K562 (cell line): ENCODE measurements around the gene WNK2. TPM values are rescaled to one million over a fixed set of nuclear protein-coding genes. Genes with fewer than 3 reads are reported as not detected.

Source experiments
- ATAC-seq: fragments of 200-7000 bp; cut with Tn5 transposase; 3 replicates; pipeline ENCODE4 v1.9.1; 2020; ENCODE audit warnings: moderate library complexity
- BruUV-seq: library from RNA; stranded (reverse); fragments of 400-500 nt; replicated peaks from 2 replicates; lab custom pipeline; 2021; lab: Mats Ljungman, UMichigan
- CTCF ChIA-PET: fragments of 300-600 bp; formaldehyde crosslinking; extraction: SDS; loops from one replicate; lab custom pipeline; 2021; ENCODE audit warnings: low intra/inter-chr PET ratio; lab: Yijun Ruan, JAX
- POLR2A ChIA-PET: fragments of 300-600, 350-650 bp; sonication (Branson Sonifier 250); formaldehyde crosslinking; extraction: SDS; loops from one replicate; lab custom pipeline; 2021; ENCODE audit warnings: antibody characterized with exemption, inconsistent platforms; lab: Yijun Ruan, JAX
- DNase-seq, 4 experiments: peaks; one replicate each; pipeline versions ENCODE4 v3.0.0 to v3.0.0-alpha.2; 2011 to 2018; ENCODE audit warnings: low spot score in 3 of 4, mixed read lengths in 3 of 4; ENCODE audit errors: extremely low read depth in 1 of 4
- FAIRE-seq: peaks from 2 replicates; lab custom pipeline; 2011; peaks lifted over from hg19 to GRCh38; lab: Jason Lieb, UNC
- H2AFZ ChIP-seq: 2 replicates; pipeline ENCODE4 v1.6.0; 2011; ENCODE audit warnings: low read depth, low read length, control low read depth, inconsistent platforms
- H3K27ac ChIP-seq: fragments of 200-600 bp; 3 replicates; pipeline ENCODE4 v1.8.0; 2011; ENCODE audit warnings: low read depth, mild to moderate bottlenecking, control low read depth, inconsistent platforms, low read length, moderate library complexity, mixed read lengths; ENCODE audit errors: extremely low read depth
- H3K27me3 ChIP-seq, 2 experiments: fragments of 300-600 bp in 1 of 2; 2 replicates in 1 of 2; 3 replicates in 1 of 2; pipeline versions ENCODE4 v1.6.0 to v1.8.0; 2011; ENCODE audit warnings: inconsistent platforms in 2 of 2, low read length in 2 of 2, mild to moderate bottlenecking in 1 of 2, mixed read lengths in 1 of 2, moderate library complexity in 1 of 2; ENCODE audit not compliant: control insufficient read depth in 2 of 2, insufficient read depth in 2 of 2
- H3K36me3 ChIP-seq: fragments of 300-600 bp; 3 replicates; pipeline ENCODE4 v1.8.0; 2011; ENCODE audit warnings: mild to moderate bottlenecking, low read length, inconsistent platforms; ENCODE audit not compliant: control insufficient read depth, insufficient read depth
- H3K4me1 ChIP-seq, 2 experiments: fragments of 200-600 bp in 1 of 2; replicated peaks in 1 of 2; 2 replicates in 1 of 2; 3 replicates in 1 of 2; pipeline versions ENCODE4 v1.5.1 to v1.8.0; 2011; ENCODE audit warnings: inconsistent platforms in 2 of 2, low read length in 2 of 2, mild to moderate bottlenecking in 1 of 2, mixed read lengths in 1 of 2, moderate library complexity in 1 of 2; ENCODE audit not compliant: control insufficient read depth in 2 of 2, insufficient read depth in 2 of 2
- H3K4me2 ChIP-seq: 2 replicates; pipeline ENCODE4 v1.6.1; 2011; ENCODE audit warnings: low read length, control low read depth, inconsistent platforms, mixed read lengths; ENCODE audit not compliant: insufficient read depth
- H3K4me3 ChIP-seq: fragments of 200-600 bp; sonication (generic), shearing (Covaris generic); 2 replicates; pipeline ENCODE4 v1.5.1; 2016; ENCODE audit warnings: control low read depth, inconsistent platforms
- H3K79me2 ChIP-seq: fragments of 200-600 bp; 3 replicates; pipeline ENCODE4 v1.8.0; 2011; ENCODE audit warnings: low read length, inconsistent platforms; ENCODE audit not compliant: control insufficient read depth, insufficient read depth
- H3K9ac ChIP-seq, 2 experiments: 2 replicates each; pipeline versions ENCODE4 v1.6.0 to v1.6.1; 2011; ENCODE audit warnings: low read depth in 2 of 2, low read length in 2 of 2, control low read depth in 1 of 2, inconsistent platforms in 1 of 2, mild to moderate bottlenecking in 1 of 2, mixed read lengths in 1 of 2; ENCODE audit not compliant: insufficient read depth in 1 of 2
- H3K9me1 ChIP-seq: one replicate; pipeline ENCODE4 v1.6.0; 2011; ENCODE audit warnings: inconsistent platforms, mild to moderate bottlenecking, low read length, moderate library complexity; ENCODE audit not compliant: control insufficient read depth, insufficient read depth
- H3K9me3 ChIP-seq: replicated peaks from 2 replicates; pipeline ENCODE4 v1.5.1; 2011; ENCODE audit warnings: low read depth, low read length, inconsistent platforms; ENCODE audit not compliant: control insufficient read depth, insufficient read depth
- H4K20me1 ChIP-seq: replicated peaks from 2 replicates; pipeline ENCODE4 v1.6.1; 2011; ENCODE audit warnings: low read length, inconsistent platforms, mixed read lengths; ENCODE audit not compliant: control insufficient read depth, insufficient read depth
- C11orf30 ChIP-seq: fragments of 450-650 bp; IDR thresholded peaks from 2 replicates; pipeline ENCODE4 v1.6.1; 2016; ENCODE audit warnings: low read depth, mild to moderate bottlenecking
- CAMTA2 ChIP-seq: fragments of 250-450 bp; sonication (Bioruptor Pico); conservative IDR thresholded peaks from 2 replicates; pipeline ENCODE4 v1.5.1; 2022
- MNT ChIP-seq, 2 experiments: fragments of 450-650 bp; conservative IDR thresholded peaks; 2 replicates each; pipeline ENCODE4 v1.6.1; 2017; ENCODE audit warnings: mild to moderate bottlenecking in 2 of 2, moderate library complexity in 2 of 2
- NFXL1 ChIP-seq: fragments of 450-650 bp; formaldehyde crosslinking; IDR thresholded peaks from 2 replicates; pipeline ENCODE4 v1.4.0; 2021; ENCODE audit warnings: mild to moderate bottlenecking
- PCBP1 ChIP-seq: fragments of 200-400 bp; formaldehyde crosslinking; IDR thresholded peaks from 2 replicates; pipeline ENCODE4 v1.6.1; 2018; ENCODE audit warnings: mild to moderate bottlenecking, low read depth, low read length; ENCODE audit not compliant: poor library complexity, severe bottlenecking
- PTBP1 ChIP-seq: fragments of 200-400 bp; formaldehyde crosslinking; IDR thresholded peaks from 2 replicates; pipeline ENCODE4 v1.6.1; 2017; ENCODE audit warnings: low read depth, low read length
- SMAD1 ChIP-seq: fragments of 150-350 bp; IDR thresholded peaks from 2 replicates; pipeline ENCODE4 v1.6.1; 2014; ENCODE audit warnings: low read length, low read depth; ENCODE audit not compliant: partially characterized antibody
- SRSF9 ChIP-seq: fragments of 200-400 bp; formaldehyde crosslinking; IDR thresholded peaks from 2 replicates; pipeline ENCODE4 v1.6.1; 2017; ENCODE audit warnings: low read depth, low read length, borderline replicate concordance
- U2AF1 ChIP-seq: fragments of 200-400 bp; formaldehyde crosslinking; optimal IDR thresholded peaks from 2 replicates; pipeline ENCODE3; 2017; ENCODE audit warnings: mild to moderate bottlenecking, low read depth, low read length, moderate library complexity
- ZNF134 ChIP-seq: fragments of 250-450 bp; sonication (Bioruptor Pico); conservative IDR thresholded peaks from 2 replicates; pipeline ENCODE4 v1.4.0; 2020
- WGBS: fragments of 100-300 bp; shearing (Covaris generic); methylation state at CpG from one replicate; pipeline ENCODE4 v1.1.6; 2016; ENCODE audit warnings: low coverage, mixed read lengths; ENCODE audit not compliant: insufficient coverage; ENCODE audit errors: missing lambda C conversion rate; 5-methylcytosine and 5-hydroxymethylcytosine counted together
- in situ Hi-C: fragments of 300-500 bp; cut with MboI; formaldehyde crosslinking; loops from 4 replicates; pipeline ENCODE4 v1.15.0; 2018; ENCODE audit warnings: inconsistent platforms, mixed read lengths
- intact Hi-C: fragments of 100-400 bp; cut with micrococcal nuclease; formaldehyde crosslinking; loops from 2 replicates; pipeline ENCODE4 v1.14.2; 2022
- polyA plus RNA-seq, 8 experiments: library from polyadenylated mRNA; depleted of rRNA in 4 of 8; stranded (reverse) in 5 of 8; unstranded in 3 of 8; fragments of >200 nt; fragmentation: Nextera tagmentation in 2 of 8; fragmentation: Illumina TruSeq in 1 of 8; extraction: Ambion mirVana in 2 of 8; extraction: Trizol in 1 of 8; gene quantifications; 2 replicates each; pipeline versions ENCODE4 v1.2.1 to v1.2.3, GENCODE V29; 2011 to 2014; ENCODE audit warnings: inconsistent platforms in 1 of 8, missing spikeins in 1 of 8
- total RNA-seq, 7 experiments: library from RNA; depleted of rRNA in 6 of 7; stranded (reverse); fragments of >200 nt in 6 of 7; fragmentation: Illumina TruSeq in 2 of 7; extraction: Trizol in 2 of 7; gene quantifications; 2 replicates each; pipeline versions ENCODE4 v1.2.1 to v1.2.3, GENCODE V29; 2011 to 2021; ENCODE audit warnings: low replicate concordance in 1 of 7

The WNK2 gene
- total and polyA plus RNA-seq, 9 of the 15 experiments (the other 6 are each of a cell fraction or from before 2014, with no cell fraction given): 0.36 to 3.3 (median 0.64) TPM; not detected in 2

DNA sequence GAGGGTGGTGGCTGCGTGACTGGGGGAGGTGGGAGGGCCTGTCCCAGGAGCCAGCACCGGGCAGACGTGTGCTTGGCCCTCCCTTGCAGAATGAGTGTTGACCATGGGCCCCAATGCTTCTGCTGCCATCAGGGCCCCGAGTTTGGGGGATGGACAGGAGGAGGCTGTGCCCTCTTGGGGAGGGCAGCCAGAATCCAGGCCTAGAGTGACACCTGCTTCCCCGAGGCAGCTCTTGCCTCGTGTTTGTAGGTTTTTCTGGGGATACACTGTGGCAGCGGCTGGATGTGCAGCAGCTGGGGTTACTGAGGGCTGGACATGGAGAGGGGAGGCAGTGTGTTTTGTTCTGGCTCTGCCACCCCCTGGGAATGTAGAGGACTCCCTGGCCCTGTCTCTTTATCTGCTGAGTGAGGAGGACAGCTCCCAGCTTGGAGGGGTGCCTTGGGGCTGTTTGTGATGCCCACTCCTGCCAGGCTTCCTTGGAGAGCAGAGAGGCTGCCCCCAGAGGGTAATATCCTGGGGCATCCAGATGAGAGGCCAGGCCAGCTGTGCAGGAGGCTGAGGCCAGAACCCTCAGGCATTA, 22.7 kb downstream of the WNK2 start (continued):
- no peak for TF ChIP-seq MNT (conservative IDR thresholded peaks at IDR 0.05)
- no peak for TF ChIP-seq PCBP1
- no peak for TF ChIP-seq CAMTA2 (CRISPR knock-in tag)
- TF ChIP-seq, all 486 proteins: peak for 0

- Histone ChIP-seq H4K20me1 (peaks cover 12% of the 10 kb centered on the region; the same call in 1 of the 2 replicates), H3K4me3 (no peak overlapping the region), H3K9ac (no peak overlapping the region), H3K36me3 (no peaks in the 10 kb centered on the region), H3K27me3 (peaks cover 0 to 18% of the 10 kb centered on the region in 2 experiments; a peak in 1 of 5 replicates), H2AFZ (no peak overlapping the region), H3K9me3 (no peaks in the 10 kb centered on the region), H3K4me1 (peaks cover 0 to 4% of the 10 kb centered on the region in 2 experiments; a peak in 2 of 5 replicates), H3K4me2 (no peak overlapping the region), H3K79me2 (no peaks in the 10 kb centered on the region), H3K9me1 (peaks cover 4% of the 10 kb centered on the region), H3K27ac (no peak overlapping the region)
- WGBS: 3% methylated on average over 9 of the region's 9 CpGs
- POLR2A ChIA-PET: interaction anchor here (0.7 to 1.2 kb wide), 3 partner anchors 15 to 657 kb away, joined by 3 to 4 read pairs (median 4); no protein-coding TSS in a partner anchor
- TF ChIP-seq ZNF134: no peak
- TF ChIP-seq C11orf30: no peak
- TF ChIP-seq SMAD1: no peak
- no peak for TF ChIP-seq PTBP1
- TF ChIP-seq SRSF9: no peak
- TF ChIP-seq NFXL1: no peak
- TF ChIP-seq U2AF1: no peak
- FAIRE-seq: no peak
- no peak for DNase-seq
- in situ Hi-C loops (no loop called here), intact Hi-C loops (no loop called here)
- BruUV-seq: no TSS peak
- no peak for ATAC-seq
- CTCF ChIA-PET: no interaction called here
Observed at GRCh38 chr9:93207326-93207814, 23.4 kb downstream of the WNK2 start.
